ENCODE results near the gene CLEC14A. TPM values are rescaled to one million over a fixed set of nuclear protein-coding genes. Genes with fewer than 3 reads are reported as not detected.

Gene CLEC14A
- total RNA-seq, 2 donors from 2014 or later = 44.6 to 63.0 TPM

GRCh38 chr14:38250331-38250730, 5.6 kb downstream of the CLEC14A start:
- H3K4me3 ChIP-seq = peak overlapping the region; percentile 1
- H3K4me1 ChIP-seq = no peaks in the 10 kb centered on the region
- no peak for DNase-seq (ENCODE audit: low spot score)
- no peak for TF ChIP-seq CTCF (IDR thresholded peaks at IDR 0.05)
- H3K9me3 ChIP-seq = no peaks in the 10 kb centered on the region
- H3K27me3 ChIP-seq = no peaks in the 10 kb centered on the region
- peak overlapping the region in 1 of 2 donors; percentile 84 for H3K27ac ChIP-seq
- no peaks in the 10 kb centered on the region for H3K36me3 ChIP-seq

GRCh38 chr14:38248321-38249028, 7.4 kb downstream of the CLEC14A start:
- Histone ChIP-seq H3K36me3 (no peaks in the 10 kb centered on the region), H3K4me3 (no peak overlapping the region), H3K9me3 (no peaks in the 10 kb centered on the region), H3K27ac (no peak overlapping the region), H3K27me3 (no peaks in the 10 kb centered on the region), H3K4me1 (no peaks in the 10 kb centered on the region)
- no peak for TF ChIP-seq CTCF (IDR thresholded peaks at IDR 0.05)
- DNase-seq (ENCODE audit: low spot score) = no peak

GRCh38 chr14:38243696-38244240, 12.1 kb downstream of the CLEC14A start:
- Histone ChIP-seq H3K27me3 (no peaks in the 10 kb centered on the region), H3K36me3 (no peaks in the 10 kb centered on the region), H3K4me1 (no peaks in the 10 kb centered on the region), H3K4me3 (no peak overlapping the region), H3K27ac (no peak overlapping the region), H3K9me3 (no peaks in the 10 kb centered on the region)
- no peak for DNase-seq (ENCODE audit: low spot score)
- no peak for TF ChIP-seq CTCF (IDR thresholded peaks at IDR 0.05)

- H3K4me1 ChIP-seq = no peaks in the 10 kb centered on the region
- TF ChIP-seq CTCF (IDR thresholded peaks at IDR 0.05) = no peak
These were observed 17.0 kb downstream of the CLEC14A start for GRCh38 chr14:38238878-38239277.

GRCh38 chr14:38238332-38238731, 17.6 kb downstream of the CLEC14A start:
- no peak for TF ChIP-seq CTCF (IDR thresholded peaks at IDR 0.05)
- Histone ChIP-seq H3K27me3 (no peaks in the 10 kb centered on the region), H3K27ac (no peak overlapping the region), H3K36me3 (no peaks in the 10 kb centered on the region), H3K4me1 (no peaks in the 10 kb centered on the region), H3K4me3 (no peak overlapping the region), H3K9me3 (no peaks in the 10 kb centered on the region)
- DNase-seq (ENCODE audit: low spot score) = no peak

More at GRCh38 chr14:38238878-38239277, 17.0 kb downstream of the CLEC14A start:
- H3K36me3 ChIP-seq = no peaks in the 10 kb centered on the region
- no peaks in the 10 kb centered on the region for H3K9me3 ChIP-seq
- no peak overlapping the region for H3K4me3 ChIP-seq
- H3K27me3 ChIP-seq = no peaks in the 10 kb centered on the region
- DNase-seq (ENCODE audit: low spot score) = no peak
- no peak overlapping the region for H3K27ac ChIP-seq

All from right atrium auricular region (tissue), 2 donors.